Body of pancreas (tissue), 4 donors: Measurements from ENCODE around the gene B4GALNT3.

Source experiments
- CTCF ChIP-seq, 7 experiments: fragments of 450-650 bp in 4 of 7; fragments of 200-600 bp in 3 of 7; sonication (generic) in 3 of 7; IDR thresholded peaks; one replicate each; pipeline ENCODE4 v1.5.1; 2016 to 2019; ENCODE audit warnings: antibody characterized with exemption in 7 of 7
- POLR2A ChIP-seq, 3 donors: fragments of 450-650 bp; IDR thresholded peaks; one replicate each; pipeline ENCODE4 v1.6.1; 2016; ENCODE audit warnings: antibody characterized with exemption in 3 of 3, mild to moderate bottlenecking in 2 of 3

GRCh38 chr12:466039-466438 lies 6.3 kb downstream of the B4GALNT3 start:
- no peak for TF ChIP-seq CTCF (IDR thresholded peaks at IDR 0.05)
- TF ChIP-seq POLR2A (IDR thresholded peaks at IDR 0.05): no peak
